Measurements from ENCODE around the gene CHAF1A.

- TF ChIP-seq CTCF (IDR thresholded peaks at IDR 0.05), result no peak
- TF ChIP-seq POLR2AphosphoS5 (IDR thresholded peaks at IDR 0.05), result no peak
- TF ChIP-seq POLR2A (IDR thresholded peaks at IDR 0.05), result no peak
- TF ChIP-seq EP300 (IDR thresholded peaks at IDR 0.05; ENCODE audit: low read depth), result no peak
Measured at GRCh38 chr19:4431296-4431695, 28.9 kb downstream of the CHAF1A start.
